Measurements from ENCODE around the gene TSPAN9.

The TSPAN9 gene

DNA sequence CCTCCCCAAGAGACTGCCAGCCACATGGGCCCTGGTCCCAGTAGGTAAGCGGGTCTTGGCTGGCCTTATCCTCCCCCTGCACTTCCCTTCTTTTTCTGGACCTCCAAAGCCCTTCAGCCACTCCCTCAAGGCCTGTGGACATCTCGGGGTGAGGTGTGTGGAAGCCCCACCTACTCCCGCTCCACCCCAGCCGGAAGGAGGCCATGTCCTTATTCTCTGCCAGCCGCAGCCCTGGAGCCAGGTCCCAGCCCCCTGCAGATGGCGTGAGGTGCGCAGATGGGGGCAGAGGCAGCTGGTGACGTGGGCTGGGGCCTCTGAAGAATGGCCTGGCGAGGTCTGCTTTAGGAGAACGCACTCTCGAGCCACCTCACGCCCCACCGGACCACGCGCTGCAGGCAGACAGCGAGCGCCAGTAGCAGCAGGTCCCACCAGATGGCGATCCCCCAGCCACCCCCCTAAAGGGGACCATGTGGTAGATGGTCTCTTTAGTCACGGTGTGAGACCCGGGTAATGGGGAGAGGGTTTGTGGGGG, 167.1 kb downstream of the TSPAN9 start:
- in situ Hi-C loops (cut with HindIII; ENCODE audit: low sequenced_read_pairs), result no loop called here
- no peak overlapping the region for H3K4me3 ChIP-seq (ENCODE audit: low read depth, low read length)
- no peak for DNase-seq (ENCODE audit: low read depth)
- TF ChIP-seq CTCF (IDR thresholded peaks at IDR 0.05; ENCODE audit: low read depth, low read length, missing control alignments), result no peak

DNA sequence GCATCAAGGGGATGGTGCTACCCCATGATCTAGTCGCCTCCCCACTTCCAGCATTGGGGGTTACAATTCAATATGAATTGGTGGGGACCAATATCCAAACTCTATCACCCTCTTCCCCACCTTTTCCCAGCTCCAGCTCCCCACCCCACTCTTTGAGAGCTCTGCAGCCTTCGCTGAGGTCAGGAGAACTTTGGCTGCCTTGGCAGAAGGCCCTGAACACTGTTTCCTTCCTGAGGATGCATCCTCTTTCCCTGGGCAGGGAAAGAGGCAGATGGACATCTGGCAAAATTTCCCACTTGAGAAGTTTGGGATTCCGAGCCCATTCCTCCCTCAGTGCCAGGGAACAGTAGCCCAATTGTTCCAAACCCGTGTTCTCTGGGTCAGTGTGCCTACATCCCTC, 169.1 kb downstream of the TSPAN9 start:
- H3K4me3 ChIP-seq (ENCODE audit: low read depth, low read length), result no peak overlapping the region
- in situ Hi-C loops (cut with HindIII; ENCODE audit: low sequenced_read_pairs), result no loop called here
- no peak for TF ChIP-seq CTCF (IDR thresholded peaks at IDR 0.05; ENCODE audit: low read depth, low read length, missing control alignments)
- DNase-seq (ENCODE audit: low read depth), result no peak

DNA sequence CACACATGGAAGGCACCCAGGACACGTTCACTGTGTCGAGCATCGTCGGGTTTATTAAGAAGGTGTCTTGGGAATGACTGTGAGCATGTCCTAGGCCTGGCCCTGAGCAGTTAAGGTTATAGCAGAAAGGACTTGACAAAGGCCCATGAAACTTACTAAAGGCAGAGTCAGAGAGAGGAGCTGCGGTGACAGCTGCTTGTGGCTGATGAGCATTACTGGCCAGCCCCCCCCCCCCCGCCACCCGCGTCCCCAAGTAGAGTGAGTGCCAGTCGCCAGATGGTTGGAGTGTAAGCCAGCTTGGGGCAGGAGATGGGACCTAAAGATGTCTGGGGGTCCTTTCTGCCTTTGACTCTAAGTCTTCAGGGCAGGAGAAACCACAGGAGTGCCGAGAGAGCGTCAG, 169.9 kb downstream of the TSPAN9 start:
- in situ Hi-C loops (cut with HindIII; ENCODE audit: low sequenced_read_pairs), result no loop called here
- DNase-seq (ENCODE audit: low read depth), result no peak

DNA sequence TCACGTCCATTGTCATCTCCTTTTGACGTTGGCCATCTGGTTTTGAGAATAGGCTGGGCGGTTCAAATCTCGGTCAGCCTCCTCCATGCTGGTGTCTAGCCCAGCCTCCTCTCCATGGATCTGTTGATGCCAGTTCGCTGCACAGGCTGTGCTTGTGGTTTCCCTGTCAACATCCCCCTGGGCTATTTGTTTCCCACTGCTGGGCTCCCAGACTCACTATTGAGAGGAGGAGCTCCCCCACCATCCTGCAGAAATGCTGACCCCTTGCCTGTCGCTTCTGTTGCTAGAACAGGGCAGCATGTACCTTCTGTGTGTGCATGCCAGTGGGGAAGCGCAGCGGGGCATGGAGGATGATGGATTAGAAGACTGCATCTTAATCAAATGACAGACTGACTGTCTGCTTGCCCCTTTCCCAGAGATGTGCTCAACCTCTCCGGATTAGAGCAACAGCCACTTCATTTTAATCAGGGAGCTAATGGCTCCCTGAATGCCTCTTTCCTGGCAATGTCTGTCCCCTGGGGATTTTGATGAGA, 170.5 kb downstream of the TSPAN9 start:
- in situ Hi-C loops (cut with HindIII; ENCODE audit: low sequenced_read_pairs), result no loop called here
- no peak for DNase-seq (ENCODE audit: low read depth)
- TF ChIP-seq CTCF (IDR thresholded peaks at IDR 0.05; ENCODE audit: low read depth, low read length, missing control alignments), result no peak
- H3K4me3 ChIP-seq (ENCODE audit: low read depth, low read length), result no peak overlapping the region

More for the DNA sequence above, 169.9 kb downstream of the TSPAN9 start:
- H3K4me3 ChIP-seq (ENCODE audit: low read depth, low read length), result no peak overlapping the region
- TF ChIP-seq CTCF (IDR thresholded peaks at IDR 0.05; ENCODE audit: low read depth, low read length, missing control alignments), result no peak

DNA sequence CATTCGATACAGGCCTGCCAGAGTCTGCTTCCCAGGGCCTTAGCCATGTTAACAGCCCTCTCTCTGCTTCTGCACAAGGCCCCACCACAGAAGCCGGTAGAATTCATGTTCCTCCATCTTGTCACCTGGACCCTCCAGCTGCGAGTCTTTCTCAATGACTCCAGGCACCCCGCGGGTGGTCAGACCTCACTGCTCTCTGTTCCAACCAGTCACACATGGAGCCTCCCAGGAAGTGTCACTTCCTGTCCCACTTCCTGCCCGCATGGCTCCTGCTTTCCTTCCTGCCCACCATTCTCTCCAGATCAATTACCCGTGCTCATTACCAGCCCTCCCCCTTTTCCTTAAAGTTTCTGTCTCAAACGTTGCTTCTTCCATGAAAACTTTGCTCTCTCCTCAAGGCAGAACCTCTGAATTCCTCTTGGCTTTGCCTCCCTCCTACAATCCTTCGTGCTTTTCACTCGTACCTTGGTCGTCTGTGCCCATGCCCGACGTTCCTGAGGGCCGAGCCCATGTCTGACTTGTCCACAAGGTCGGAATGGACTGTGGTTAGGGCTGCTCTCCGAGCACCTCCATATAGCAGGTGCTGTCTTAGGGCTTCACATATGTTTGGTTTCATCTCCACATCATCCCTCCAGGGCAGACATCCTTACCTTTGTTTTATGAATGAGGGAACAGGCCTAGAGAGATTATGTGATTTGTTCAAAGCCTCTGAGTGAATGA, 172.1 kb downstream of the TSPAN9 start:
- no peak for DNase-seq (ENCODE audit: low read depth)
- no peak for TF ChIP-seq CTCF (IDR thresholded peaks at IDR 0.05; ENCODE audit: low read depth, low read length, missing control alignments)
- in situ Hi-C loops (cut with HindIII; ENCODE audit: low sequenced_read_pairs), result no loop called here
- no peak overlapping the region for H3K4me3 ChIP-seq (ENCODE audit: low read depth, low read length)

GRCh38 chr12:3250034-3250433, 172.9 kb downstream of the TSPAN9 start:
- H3K4me3 ChIP-seq (ENCODE audit: low read depth, low read length), result no peak overlapping the region
- in situ Hi-C loops (cut with HindIII; ENCODE audit: low sequenced_read_pairs), result no loop called here
- DNase-seq (ENCODE audit: low read depth), result no peak
- no peak for TF ChIP-seq CTCF (IDR thresholded peaks at IDR 0.05; ENCODE audit: low read depth, low read length, missing control alignments)
